Spleen (tissue), 11 donors: ENCODE results near the gene SYNPO. TPM values are rescaled to one million over a fixed set of nuclear protein-coding genes. Genes with fewer than 3 reads are reported as not detected.

ENCODE experiments used
- DNase-seq: peaks from one replicate; pipeline ENCODE4 v3.0.0-alpha.2; 2020
- H3K27ac ChIP-seq, 8 donors: fragments of 200-600 bp; sonication (generic) in 7 of 8; 1 replicate in 4 of 8; 2 replicates in 4 of 8; pipeline versions ENCODE4 v1.5.0 to v1.8.0; 2016 to 2021; ENCODE audit warnings: inconsistent platforms in 4 of 8, mild to moderate bottlenecking in 4 of 8, moderate library complexity in 1 of 8
- H3K27me3 ChIP-seq, 7 donors: fragments of 200-600 bp; sonication (generic) in 6 of 7; replicated peaks in 1 of 7; 1 replicate in 4 of 7; 2 replicates in 3 of 7; pipeline versions ENCODE4 v1.5.0 to v1.8.0; 2016 to 2021; ENCODE audit warnings: inconsistent platforms in 3 of 7, mild to moderate bottlenecking in 1 of 7
- H3K36me3 ChIP-seq, 6 donors: fragments of 200-600 bp; sonication (generic) in 5 of 6; 1 replicate in 4 of 6; 2 replicates in 2 of 6; pipeline versions ENCODE4 v1.5.0 to v1.8.0; 2016 to 2021; ENCODE audit warnings: inconsistent platforms in 2 of 6
- H3K4me1 ChIP-seq, 6 donors: fragments of 200-600 bp; sonication (generic) in 5 of 6; 1 replicate in 3 of 6; 2 replicates in 3 of 6; pipeline versions ENCODE4 v1.5.0 to v1.8.0; 2016 to 2021; ENCODE audit warnings: inconsistent platforms in 3 of 6
- H3K4me3 ChIP-seq, 8 donors: fragments of 200-600 bp; sonication (generic) in 7 of 8; 1 replicate in 4 of 8; 2 replicates in 4 of 8; pipeline versions ENCODE4 v1.5.0 to v1.8.0; 2016 to 2021; ENCODE audit warnings: inconsistent platforms in 4 of 8, mild to moderate bottlenecking in 4 of 8, moderate library complexity in 2 of 8
- H3K9me3 ChIP-seq, 8 donors: fragments of 200-600 bp; sonication (generic) in 7 of 8; 1 replicate in 4 of 8; 2 replicates in 4 of 8; pipeline versions ENCODE4 v1.5.0 to v1.8.0; 2016 to 2021; ENCODE audit warnings: inconsistent platforms in 4 of 8
- POLR2A ChIP-seq, 3 donors: fragments of 450-650 bp; IDR thresholded peaks; one replicate each; pipeline ENCODE4 v1.5.1; 2017; ENCODE audit warnings: antibody characterized with exemption in 3 of 3, mild to moderate bottlenecking in 1 of 3
- POLR2AphosphoS5 ChIP-seq, 3 donors: sonication (generic); formaldehyde crosslinking; IDR thresholded peaks; one replicate each; pipeline ENCODE4 v1.5.1; 2017; ENCODE audit warnings: antibody characterized with exemption in 3 of 3
- WGBS, 5 donors: extraction: QIAGEN DNeasy Blood & Tissue Kit in 3 of 5; methylation state at CpG; one replicate each; pipeline versions ENCODE4 v1.1.5 to v1.1.7; 2013 to 2018; 5-methylcytosine and 5-hydroxymethylcytosine counted together
- intact Hi-C: fragments of 100-400 bp; cut with DNase I; formaldehyde crosslinking; loops from one replicate; pipeline ENCODE4 v1.15.0; 2023; ENCODE audit warnings: low total_unique reads
- polyA plus RNA-seq, 3 donors: library from polyadenylated mRNA; stranded (reverse); fragments of 200-250 nt; gene quantifications; one replicate each; pipeline ENCODE4 v1.2.1, GENCODE V29; 2013
- total RNA-seq, 7 donors: library from RNA; depleted of rRNA in 3 of 7; stranded (reverse); fragments of >200 nt in 3 of 7; fragmentation: NEBNext Ultra II Directional in 4 of 7; extraction: Animal tissue kit (Norgen Biotek cat#: 25700) in 4 of 7; gene quantifications; one replicate each; pipeline versions ENCODE4 v1.1.0 to v1.2.1, GENCODE V29; 2016 to 2021
- TF ChIP-seq, protein P1 (sequence below), 11 experiments: fragments of 200-600 bp in 7 of 11; fragments of 450-650 bp in 4 of 11; sonication (generic) in 4 of 11; IDR thresholded peaks in 8 of 11; conservative IDR thresholded peaks in 3 of 11; 1 replicate in 7 of 11; 2 replicates in 4 of 11; pipeline versions ENCODE4 v1.4.0 to v1.8.0; 2016 to 2021; ENCODE audit warnings: antibody characterized with exemption in 11 of 11, inconsistent platforms in 4 of 11, mild to moderate bottlenecking in 1 of 11
- donor health status: healthy with polysubstance abuse.
- donor health status: DM: no; HTN: no; CAD: no; lungs with moderate emphysema.
- donor health status: DM: no; HTN: no; CAD: no.
- donor health status: Bipolar disorder and iron deficiency.
- donor health status: healthy.
- donor health status: DM: no; HTN: no; CAD: no.
- donor health status: DM: yes; HTN: yes; CAD: no.

The SYNPO gene
- total and polyA plus RNA-seq, 10 donors, result 6.9 to 133 (median 45.9) TPM

DNA sequence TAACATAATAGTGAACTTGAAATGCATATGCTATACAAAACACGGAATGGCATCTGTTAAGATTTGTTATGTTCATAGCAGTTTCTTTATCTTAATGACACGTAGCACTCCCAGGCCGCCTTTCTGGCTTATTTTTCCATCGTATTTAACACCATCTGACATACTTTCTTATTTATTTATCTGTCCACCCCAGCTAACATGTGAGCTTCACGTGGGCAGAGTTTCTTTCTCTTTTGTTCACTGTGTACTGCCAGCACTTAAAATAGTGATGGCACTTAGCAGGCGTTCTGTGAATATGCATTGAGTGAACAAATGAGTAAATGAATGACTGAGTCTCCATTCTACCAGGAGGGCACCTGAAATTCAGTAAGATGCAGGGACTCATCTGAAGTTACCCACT, 29.4 kb upstream of the SYNPO start:
- 72 to 86% (median 82%) methylated on average over 6 of the region's 6 CpGs for WGBS, 5 donors
- intact Hi-C loops, result no loop called here
- Histone ChIP-seq H3K27me3 (peaks cover 0 to 2% (median 0%) of the 10 kb centered on the region in 7 donors), H3K4me3 (no peak overlapping the region), H3K4me1 (peaks cover 14 to 70% (median 35%) of the 10 kb centered on the region in 6 donors), H3K9me3 (no peaks in the 10 kb centered on the region), H3K27ac (no peak overlapping the region), H3K36me3 (no peaks in the 10 kb centered on the region)
- TF ChIP-seq, protein P1, sequence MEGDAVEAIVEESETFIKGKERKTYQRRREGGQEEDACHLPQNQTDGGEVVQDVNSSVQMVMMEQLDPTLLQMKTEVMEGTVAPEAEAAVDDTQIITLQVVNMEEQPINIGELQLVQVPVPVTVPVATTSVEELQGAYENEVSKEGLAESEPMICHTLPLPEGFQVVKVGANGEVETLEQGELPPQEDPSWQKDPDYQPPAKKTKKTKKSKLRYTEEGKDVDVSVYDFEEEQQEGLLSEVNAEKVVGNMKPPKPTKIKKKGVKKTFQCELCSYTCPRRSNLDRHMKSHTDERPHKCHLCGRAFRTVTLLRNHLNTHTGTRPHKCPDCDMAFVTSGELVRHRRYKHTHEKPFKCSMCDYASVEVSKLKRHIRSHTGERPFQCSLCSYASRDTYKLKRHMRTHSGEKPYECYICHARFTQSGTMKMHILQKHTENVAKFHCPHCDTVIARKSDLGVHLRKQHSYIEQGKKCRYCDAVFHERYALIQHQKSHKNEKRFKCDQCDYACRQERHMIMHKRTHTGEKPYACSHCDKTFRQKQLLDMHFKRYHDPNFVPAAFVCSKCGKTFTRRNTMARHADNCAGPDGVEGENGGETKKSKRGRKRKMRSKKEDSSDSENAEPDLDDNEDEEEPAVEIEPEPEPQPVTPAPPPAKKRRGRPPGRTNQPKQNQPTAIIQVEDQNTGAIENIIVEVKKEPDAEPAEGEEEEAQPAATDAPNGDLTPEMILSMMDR (IDR thresholded peaks at IDR 0.05 in 8 of 11, conservative IDR thresholded peaks at IDR 0.05 in 3 of 11), result no peak
- TF ChIP-seq POLR2AphosphoS5 (IDR thresholded peaks at IDR 0.05) (no peak), POLR2A (IDR thresholded peaks at IDR 0.05) (no peak)
- no peak for DNase-seq

DNA sequence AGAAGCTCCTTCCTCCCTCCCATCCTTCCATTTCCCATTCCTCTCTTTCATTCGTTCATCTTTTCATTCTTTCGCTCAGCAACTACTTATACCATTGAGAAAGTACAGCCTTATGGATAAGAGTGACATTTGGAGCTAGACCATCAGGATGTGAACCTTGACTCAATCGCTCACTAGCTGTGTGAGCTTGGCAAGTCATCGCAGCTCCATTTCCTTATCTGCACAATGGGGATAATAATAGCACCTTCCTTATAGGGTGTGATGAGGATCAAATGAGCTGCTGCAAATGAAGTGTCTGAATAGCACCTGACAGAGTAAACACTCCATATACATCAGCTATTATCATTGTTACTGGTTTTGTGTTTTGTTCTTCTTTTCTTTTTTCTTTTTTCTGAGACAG, 28.1 kb upstream of the SYNPO start:
- H3K27ac ChIP-seq, result peak overlapping the region in 3 of 8 donors; percentile 27 to 45 (median 43)
- peaks cover 0 to 6% (median 0%) of the 10 kb centered on the region in 7 donors for H3K27me3 ChIP-seq
- DNase-seq, result no peak
- no peaks in the 10 kb centered on the region for H3K9me3 ChIP-seq
- peaks cover 19 to 78% (median 46%) of the 10 kb centered on the region in 6 donors for H3K4me1 ChIP-seq
- WGBS, 5 donors, result 68 to 85% (median 73%) methylated on average over 4 of the region's 4 CpGs
- intact Hi-C loops, result no loop called here
- H3K36me3 ChIP-seq, result no peaks in the 10 kb centered on the region
- no peak overlapping the region for H3K4me3 ChIP-seq
- TF ChIP-seq POLR2A (IDR thresholded peaks at IDR 0.05), result no peak
- no peak for TF ChIP-seq POLR2AphosphoS5 (IDR thresholded peaks at IDR 0.05)
- TF ChIP-seq, protein P1 (IDR thresholded peaks at IDR 0.05 in 8 of 11, conservative IDR thresholded peaks at IDR 0.05 in 3 of 11), result no peak

DNA sequence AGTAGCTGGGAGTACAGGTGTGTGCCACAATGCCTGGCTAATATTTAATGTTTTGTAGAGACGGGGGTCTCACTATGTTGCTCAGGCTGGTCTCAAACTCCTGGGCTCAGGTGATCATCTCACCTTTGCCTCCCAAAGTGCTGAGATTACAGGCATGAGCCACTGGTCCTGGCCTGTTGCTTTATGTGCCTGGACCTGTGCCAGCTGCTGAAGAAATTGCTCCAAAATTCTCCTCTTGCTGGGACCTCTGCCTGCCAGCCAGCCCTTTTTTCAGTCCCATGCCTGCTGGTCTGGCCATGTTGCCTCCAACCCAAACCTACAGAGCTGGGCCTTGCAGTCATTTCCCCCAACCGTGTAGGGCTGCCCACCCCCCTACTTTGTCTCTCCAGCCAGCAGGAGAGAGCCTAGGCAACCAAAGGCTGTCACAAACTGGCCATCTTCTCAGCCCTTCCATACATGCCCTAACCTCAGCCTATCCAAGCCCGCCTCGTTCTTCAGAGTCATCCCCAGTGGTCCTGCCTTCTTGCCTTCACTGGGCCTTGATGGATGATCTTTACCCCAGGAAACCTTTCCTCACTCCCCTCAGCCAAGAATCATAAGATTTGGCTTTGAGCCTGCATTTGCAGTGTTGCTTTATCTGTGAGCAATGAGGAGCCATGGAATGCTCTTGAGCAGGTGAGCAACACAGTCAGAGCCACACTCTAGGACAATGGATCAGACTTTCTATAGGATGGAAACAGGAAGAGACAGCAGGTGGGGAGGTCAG, 27.4 kb upstream of the SYNPO start:
- Histone ChIP-seq H3K4me3 (no peak overlapping the region), H3K9me3 (no peaks in the 10 kb centered on the region), H3K36me3 (no peaks in the 10 kb centered on the region), H3K27ac (peak overlapping the region in 2 of 8 donors; percentile 43 to 45), H3K4me1 (peaks cover 22 to 84% (median 50%) of the 10 kb centered on the region in 6 donors), H3K27me3 (peaks cover 0 to 6% (median 0%) of the 10 kb centered on the region in 7 donors)
- no peak for DNase-seq
- TF ChIP-seq, protein P1 (IDR thresholded peaks at IDR 0.05 in 8 of 11, conservative IDR thresholded peaks at IDR 0.05 in 3 of 11), result no peak
- no peak for TF ChIP-seq POLR2AphosphoS5 (IDR thresholded peaks at IDR 0.05)
- TF ChIP-seq POLR2A (IDR thresholded peaks at IDR 0.05), result no peak
- intact Hi-C loops, result no loop called here
- 75 to 88% (median 79%) methylated on average over 4 of the region's 4 CpGs for WGBS, 5 donors

DNA sequence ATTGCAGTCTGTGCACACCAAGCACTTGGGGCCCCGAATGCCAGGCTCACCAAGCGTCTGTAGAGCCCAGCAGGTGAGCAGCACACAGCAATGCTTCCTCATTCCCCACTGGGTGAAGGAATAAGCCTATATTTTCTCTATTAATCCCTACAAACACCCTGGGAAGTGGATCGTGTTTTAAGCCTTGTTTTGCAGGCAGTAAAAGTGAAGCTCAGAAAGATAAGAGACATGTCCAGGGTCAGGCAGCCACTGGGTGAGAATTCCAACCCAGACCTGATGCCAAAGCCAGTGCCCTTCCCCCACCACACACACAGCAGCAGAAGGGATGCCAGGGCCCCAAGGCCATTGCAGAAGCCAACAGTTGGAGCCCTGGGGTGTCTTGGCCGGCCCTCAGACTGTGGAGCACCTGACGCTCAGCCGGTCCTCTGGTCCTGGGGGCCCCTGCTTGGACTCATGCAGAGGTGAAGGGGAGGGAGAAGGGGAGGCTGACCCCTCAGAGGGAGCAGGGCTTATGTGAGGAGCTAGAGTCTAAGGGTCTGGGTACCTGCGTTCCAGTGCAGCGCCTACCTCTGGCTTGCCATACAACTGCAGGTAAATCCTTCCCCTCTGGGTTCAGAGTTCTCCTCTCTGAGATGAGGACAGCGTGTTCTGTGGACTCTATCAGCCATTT, 26.3 kb upstream of the SYNPO start:
- H3K27ac ChIP-seq, result peak overlapping the region in 5 of 8 donors; percentile 27 to 72 (median 63)
- 70 to 84% (median 81%) methylated on average over 6 to 9 of the region's 9 CpGs for WGBS, 5 donors
- H3K27me3 ChIP-seq, result peaks cover 0 to 6% (median 0%) of the 10 kb centered on the region in 7 donors
- no peaks in the 10 kb centered on the region for H3K36me3 ChIP-seq
- no peak for DNase-seq
- peaks cover 29 to 95% (median 58%) of the 10 kb centered on the region in 6 donors for H3K4me1 ChIP-seq
- TF ChIP-seq, protein P1 (IDR thresholded peaks at IDR 0.05 in 8 of 11, conservative IDR thresholded peaks at IDR 0.05 in 3 of 11), result no peak
- peak in 1 of 3 donors; percentile 18 for TF ChIP-seq POLR2AphosphoS5 (IDR thresholded peaks at IDR 0.05)
- intact Hi-C loops, result no loop called here
- H3K9me3 ChIP-seq, result no peaks in the 10 kb centered on the region
- H3K4me3 ChIP-seq, result no peak overlapping the region
